HepG2 (cell line): ENCODE measurements around the gene SLC11A1. TPM values are rescaled to one million over a fixed set of nuclear protein-coding genes. Genes with fewer than 3 reads are reported as not detected.

ENCODE experiments used
- AFF4 ChIP-seq: sonication (generic); formaldehyde crosslinking; IDR thresholded peaks from 2 replicates; pipeline ENCODE4 v1.4.0; 2020; ENCODE audit warnings: missing genetic modification reagents
- CTCF ChIP-seq: sonication (generic); formaldehyde crosslinking; IDR thresholded peaks from 2 replicates; pipeline ENCODE4 v1.5.0; 2020; ENCODE audit warnings: mild to moderate bottlenecking, missing genetic modification reagents, moderate library complexity
- ETS1 ChIP-seq: sonication (generic); formaldehyde crosslinking; IDR thresholded peaks from 2 replicates; pipeline ENCODE4 v1.4.0; 2020; ENCODE audit warnings: missing genetic modification reagents
- FIP1L1 ChIP-seq: fragments of 200-400 bp; formaldehyde crosslinking; IDR thresholded peaks from 2 replicates; pipeline ENCODE4 v1.6.1; 2018; ENCODE audit warnings: low read depth, mild to moderate bottlenecking, low read length, moderate library complexity, borderline replicate concordance; ENCODE audit not compliant: insufficient read depth
- IRF1 ChIP-seq: sonication (generic); formaldehyde crosslinking; IDR thresholded peaks from 2 replicates; pipeline ENCODE4 v1.4.0; 2020; ENCODE audit warnings: low read depth, mild to moderate bottlenecking, missing genetic modification reagents
- KLF16 ChIP-seq, 2 experiments: sonication (generic) in 1 of 2; formaldehyde crosslinking in 1 of 2; IDR thresholded peaks; 2 replicates each; pipeline versions ENCODE4 v1.6.1 to v1.8.0; 2016 to 2023; ENCODE audit warnings: missing genetic modification reagents in 2 of 2, missing compliant biosample characterization in 1 of 2
- MIXL1 ChIP-seq: IDR thresholded peaks from 2 replicates; pipeline ENCODE4 v1.6.1; 2016
- NCOA1 ChIP-seq: sonication (generic); formaldehyde crosslinking; IDR thresholded peaks from 2 replicates; pipeline ENCODE4 v1.9.0; 2021; ENCODE audit warnings: missing genetic modification reagents
- PBX3 ChIP-seq: sonication (generic); formaldehyde crosslinking; IDR thresholded peaks from 2 replicates; pipeline ENCODE4 v1.8.1; 2023; ENCODE audit warnings: missing genetic modification reagents, inconsistent platforms, borderline replicate concordance
- RBFOX2 ChIP-seq: fragments of 200-400 bp; formaldehyde crosslinking; IDR thresholded peaks from 2 replicates; pipeline ENCODE4 v1.6.1; 2017; ENCODE audit warnings: low read depth, mild to moderate bottlenecking, low read length
- SALL1 ChIP-seq: sonication (generic); formaldehyde crosslinking; IDR thresholded peaks from 2 replicates; pipeline ENCODE4 v1.8.0; 2022; ENCODE audit warnings: mild to moderate bottlenecking, missing genetic modification reagents
- TFAP4 ChIP-seq: sonication (generic); IDR thresholded peaks from 2 replicates; pipeline ENCODE4 v1.6.1; 2016; ENCODE audit warnings: low read depth, borderline replicate concordance
- ZBTB14 ChIP-seq: sonication (generic); formaldehyde crosslinking; IDR thresholded peaks from 2 replicates; pipeline ENCODE4 v1.4.0; 2020; ENCODE audit warnings: missing genetic modification reagents
- ZKSCAN1 ChIP-seq: fragments of 150-350 bp; IDR thresholded peaks from 2 replicates; pipeline ENCODE4 v1.6.1; 2014; ENCODE audit warnings: low read length
- ZNF24 ChIP-seq: fragments of 450-650 bp; IDR thresholded peaks from 2 replicates; pipeline ENCODE4 v1.6.1; 2017; ENCODE audit warnings: antibody characterized with exemption, mild to moderate bottlenecking
- ZNF30 ChIP-seq: sonication (generic); formaldehyde crosslinking; IDR thresholded peaks from 2 replicates; pipeline ENCODE4 v1.5.0; 2020; ENCODE audit warnings: mild to moderate bottlenecking, missing genetic modification reagents
- polyA plus RNA-seq, 8 experiments: library from polyadenylated mRNA; depleted of rRNA in 3 of 8; stranded (reverse) in 7 of 8; unstranded in 1 of 8; fragments of >200 nt; fragmentation: Illumina TruSeq in 4 of 8; extraction: Trizol in 4 of 8; gene quantifications; 2 replicates each; pipeline versions ENCODE4 v1.2.1 to v1.2.3, GENCODE V29; 2011 to 2016; ENCODE audit warnings: low read depth in 4 of 8, missing spikeins in 1 of 8, mixed read lengths in 1 of 8; ENCODE audit not compliant: insufficient read depth in 1 of 8
- total RNA-seq, 5 experiments: library from RNA; depleted of rRNA; stranded (reverse); fragments of >200 nt; fragmentation: Illumina TruSeq; extraction: Trizol; gene quantifications; 2 replicates each; pipeline ENCODE4 v1.2.3, GENCODE V29; 2016; ENCODE audit warnings: low read depth in 1 of 5

SLC11A1 gene
- total and polyA plus RNA-seq, 2 of the 13 experiments (the other 11 are each of a cell fraction or from before 2014, with no cell fraction given) = 0.33 to 2.3 TPM

GRCh38 chr2:218398437-218399390 lies 16.6 kb downstream of the SLC11A1 start (continued):
- TF ChIP-seq TFAP4 (no peak), MIXL1 (0 out of 2 replicates have a peak, but pooled peaks have one; percentile 9), KLF16 (CRISPR knock-in tag; IDR thresholded peaks at IDR 0.05) (no peak), ZKSCAN1 (no peak), SALL1 (peak; percentile 32; the same call in 1 of the 2 replicates), ETS1 (CRISPR knock-in tag) (peak; percentile 94; the same call in 1 of the 2 replicates), FIP1L1 (peak; percentile 75; the same call in 1 of the 2 replicates), CTCF (CRISPR knock-in tag) (no peak), ZBTB14 (0 out of 2 replicates have a peak, but pooled peaks have one; percentile 47), PBX3 (CRISPR knock-in tag) (peak; percentile 10; the same call in 1 of the 2 replicates), ZNF30 (CRISPR knock-in tag) (peak; percentile 87), IRF1 (peak; percentile 42; the same call in 1 of the 2 replicates), ZNF24 (peak; percentile 12; the same call in 1 of the 2 replicates), AFF4 (CRISPR knock-in tag) (0 out of 2 replicates have a peak, but pooled peaks have one; percentile 58), RBFOX2 (peak; percentile 88), NCOA1 (no peak; the same call in 1 of the 2 replicates)
